IMR-90 (cell line): ENCODE data around the gene TOMM40. TPM values are rescaled to one million over a fixed set of nuclear protein-coding genes. Genes with fewer than 3 reads are reported as not detected.
A peak's percentile ranks its signal among the peaks of the same experiment; 100 is the strongest.
"Not testable (repeated sequence)": the region's sequence is repeated elsewhere in the genome, so short reads cannot be mapped to it uniquely, and the experiment has no call there.

Source experiments
- ATAC-seq: fragments of 200-7000 bp; cut with Tn5 transposase; 2 replicates; pipeline ENCODE4 v1.9.1; 2020; ENCODE audit warnings: low read depth, mild to moderate bottlenecking, moderate library complexity
- BruUV-seq: library from RNA; stranded (reverse); fragments of 400-500 nt; replicated peaks from 2 replicates; lab custom pipeline; 2021; lab: Mats Ljungman, UMichigan
- CTCF ChIA-PET: fragments of 300-600 bp; formaldehyde crosslinking; extraction: SDS; loops from one replicate; lab custom pipeline; 2021; ENCODE audit warnings: antibody characterized with exemption; lab: Yijun Ruan, JAX
- POLR2A ChIA-PET: fragments of 300-600 bp; sonication (Branson Sonifier 250); formaldehyde crosslinking; loops from one replicate; lab custom pipeline; 2022; ENCODE audit warnings: antibody characterized with exemption; ENCODE audit not compliant: unreplicated experiment; lab: Charles Lee
- DNase-seq: peaks from one replicate; pipeline ENCODE4 v3.0.0; 2013
- H2AFZ ChIP-seq: replicated peaks from 2 replicates; pipeline ENCODE3; 2013; ENCODE audit warnings: low read length, mild to moderate bottlenecking; ENCODE audit not compliant: poor library complexity
- H2AK5ac ChIP-seq: 2 replicates; pipeline ENCODE4 v1.6.1; 2013; ENCODE audit warnings: low read depth, low read length, inconsistent platforms
- H2AK9ac ChIP-seq: replicated peaks from 2 replicates; pipeline ENCODE3; 2013; ENCODE audit warnings: mild to moderate bottlenecking, low read depth, low read length, moderate library complexity; ENCODE audit not compliant: poor library complexity
- H2BK120ac ChIP-seq: 2 replicates; pipeline ENCODE4 v1.6.1; 2013; ENCODE audit warnings: low read depth, low read length, inconsistent platforms
- H2BK15ac ChIP-seq: 3 replicates; pipeline ENCODE4 v1.6.1; 2013; ENCODE audit warnings: low read depth, low read length, inconsistent platforms
- H2BK20ac ChIP-seq: 2 replicates; pipeline ENCODE4 v1.6.1; 2013; ENCODE audit warnings: low read depth, mild to moderate bottlenecking, inconsistent platforms, low read length, moderate library complexity
- H2BK5ac ChIP-seq: 2 replicates; pipeline ENCODE4 v1.6.1; 2013; ENCODE audit warnings: mild to moderate bottlenecking, low read depth, low read length, inconsistent platforms; ENCODE audit not compliant: poor library complexity, severe bottlenecking
- H3K14ac ChIP-seq: replicated peaks from 2 replicates; pipeline ENCODE4 v1.6.1; 2013; ENCODE audit warnings: low read depth, low read length, inconsistent platforms
- H3K18ac ChIP-seq: 2 replicates; pipeline ENCODE4 v1.6.1; 2013; ENCODE audit warnings: low read depth, low read length, control low read depth
- H3K23ac ChIP-seq: 2 replicates; pipeline ENCODE4 v1.6.1; 2013; ENCODE audit warnings: low read depth, low read length, inconsistent platforms
- H3K27ac ChIP-seq: 2 replicates; pipeline ENCODE4 v1.5.1; 2013; ENCODE audit warnings: mild to moderate bottlenecking, control low read depth, low read length; ENCODE audit not compliant: insufficient read depth
- H3K27me3 ChIP-seq: 2 replicates; pipeline ENCODE4 v1.6.1; 2013; ENCODE audit warnings: low read length; ENCODE audit not compliant: control insufficient read depth, insufficient read depth
- H3K36me3 ChIP-seq: 2 replicates; pipeline ENCODE4 v1.6.1; 2013; ENCODE audit warnings: low read length, mixed read lengths; ENCODE audit not compliant: control insufficient read depth, insufficient read depth
- H3K4ac ChIP-seq: 2 replicates; pipeline ENCODE4 v1.6.1; 2013; ENCODE audit warnings: low read depth, low read length, inconsistent platforms
- H3K4me1 ChIP-seq: 2 replicates; pipeline ENCODE4 v1.6.1; 2013; ENCODE audit warnings: low read length, mixed read lengths; ENCODE audit not compliant: control insufficient read depth, insufficient read depth
- H3K4me2 ChIP-seq: 2 replicates; pipeline ENCODE4 v1.6.1; 2013; ENCODE audit warnings: low read depth, mild to moderate bottlenecking, control low read depth, low read length, moderate library complexity
- H3K4me3 ChIP-seq: 2 replicates; pipeline ENCODE4 v1.5.1; 2013; ENCODE audit warnings: low read depth, mild to moderate bottlenecking, control low read depth, low read length, moderate library complexity; ENCODE audit not compliant: insufficient read depth
- H3K56ac ChIP-seq: 2 replicates; pipeline ENCODE4 v1.6.1; 2013; ENCODE audit warnings: low read length, inconsistent platforms; ENCODE audit not compliant: insufficient read depth; ENCODE audit errors: extremely low read depth
- H3K79me1 ChIP-seq, 2 experiments: 2 replicates each; pipeline ENCODE4 v1.6.1; 2013; ENCODE audit warnings: low read length in 2 of 2, inconsistent platforms in 1 of 2, low read depth in 1 of 2
- H3K9ac ChIP-seq: 2 replicates; pipeline ENCODE4 v1.6.1; 2013; ENCODE audit warnings: low read depth, low read length, control low read depth
- H3K9me1 ChIP-seq: 2 replicates; pipeline ENCODE4 v1.6.1; 2013; ENCODE audit warnings: low read length, inconsistent platforms; ENCODE audit not compliant: insufficient read depth
- H3K9me3 ChIP-seq: 2 replicates; pipeline ENCODE4 v1.6.1; 2013; ENCODE audit warnings: low read length; ENCODE audit not compliant: control insufficient read depth, insufficient read depth
- H4K20me1 ChIP-seq: 2 replicates; pipeline ENCODE4 v1.6.1; 2013; ENCODE audit warnings: low read length, inconsistent platforms; ENCODE audit not compliant: insufficient read depth
- H4K5ac ChIP-seq: 2 replicates; pipeline ENCODE4 v1.6.1; 2013; ENCODE audit warnings: mild to moderate bottlenecking, low read depth, low read length, control low read depth
- H4K8ac ChIP-seq, 2 experiments: 2 replicates each; pipeline ENCODE4 v1.6.1; 2013; ENCODE audit warnings: low read depth in 2 of 2, low read length in 2 of 2, control low read depth in 1 of 2, inconsistent platforms in 1 of 2
- H4K91ac ChIP-seq: 2 replicates; pipeline ENCODE4 v1.6.1; 2013; ENCODE audit warnings: low read depth, low read length, inconsistent platforms; ENCODE audit not compliant: insufficient read depth
- CEBPB ChIP-seq: IDR thresholded peaks from 2 replicates; pipeline ENCODE4 v1.6.1; 2012; ENCODE audit warnings: low read depth, low read length, improper control_type of control experiment
- CTCF ChIP-seq: conservative IDR thresholded peaks from 2 replicates; pipeline ENCODE4 v1.5.1; 2012; ENCODE audit warnings: mild to moderate bottlenecking, low read depth, low read length, improper control_type of control experiment
- WGBS, 2 experiments: methylation state at CpG; one replicate each; pipeline versions ENCODE4 v1.1.5 to v1.1.7; 2013; ENCODE audit warnings: missing lambda C conversion rate in 2 of 2; ENCODE audit not compliant: insufficient read length in 1 of 2; ENCODE audit errors: extremely low coverage in 2 of 2; 5-methylcytosine and 5-hydroxymethylcytosine counted together
- dilution Hi-C: fragments of 300-500 bp; cut with HindIII; formaldehyde crosslinking; loops from one replicate; pipeline ENCODE4 v1.14.3; 2018; ENCODE audit warnings: low sequenced_read_pairs; ENCODE audit not compliant: unreplicated experiment
- in situ Hi-C: fragments of 300-500 bp; cut with MboI; formaldehyde crosslinking; loops from 3 replicates; pipeline ENCODE4 v1.14.3; 2019; ENCODE audit warnings: low sequenced_read_pairs, inconsistent platforms, mixed read lengths
- intact Hi-C: fragments of 100-400 bp; cut with micrococcal nuclease; formaldehyde crosslinking; loops from 2 replicates; pipeline ENCODE4 v1.10.0; 2022
- polyA plus RNA-seq, 3 experiments: library from polyadenylated mRNA; depleted of rRNA; stranded (reverse); fragments of >200 nt; gene quantifications; 2 replicates each; pipeline ENCODE4 v1.2.3, GENCODE V29; 2012; ENCODE audit warnings: low replicate concordance in 1 of 3
- total RNA-seq: library from RNA; depleted of rRNA; stranded (reverse); fragments of >200 nt; gene quantifications from 2 replicates; pipeline ENCODE4 v1.2.3, GENCODE V29; 2012

The TOMM40 gene
- total and polyA plus RNA-seq, 2 of the 4 experiments (the other 2 are of a cell fraction), result 54.8 to 62.6 TPM

DNA sequence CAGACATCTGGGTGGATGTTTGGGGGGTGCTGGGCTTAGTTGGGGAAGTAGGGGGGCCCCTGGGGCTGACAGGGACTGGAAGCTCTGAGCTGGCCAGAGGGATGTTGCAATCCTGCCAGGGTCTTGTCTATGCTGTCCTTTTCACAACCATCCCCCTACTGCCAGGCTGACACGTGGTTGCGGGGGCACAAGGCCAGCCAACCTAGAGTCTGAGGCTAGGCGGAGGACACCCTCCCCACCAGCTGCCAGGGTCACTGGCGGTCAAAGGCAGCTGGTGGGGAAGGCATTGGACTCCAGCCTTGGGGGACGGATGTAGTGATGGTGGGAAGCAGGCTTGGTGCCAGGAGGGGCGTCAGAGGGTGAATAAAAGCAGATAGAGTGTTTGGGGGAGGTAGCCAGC is 21.8 kb downstream of the TOMM40 start:
- no peak overlapping the region for H4K91ac ChIP-seq
- no peak overlapping the region for H3K4me3 ChIP-seq
- no peak overlapping the region for H3K56ac ChIP-seq
- H3K14ac ChIP-seq, result no peak overlapping the region
- TF ChIP-seq CTCF (no peak), CEBPB (peak; percentile 50)
- no peak overlapping the region for H2BK20ac ChIP-seq
- intact Hi-C loops, result no loop called here
- H3K9ac ChIP-seq, result no peak overlapping the region
- H3K79me1 ChIP-seq, result no peaks in the 10 kb centered on the region
- peak overlapping the region; percentile 15; the same call in 1 of the 2 replicates for H2BK120ac ChIP-seq
- H3K23ac ChIP-seq, result no peak overlapping the region
- 0 out of 4 replicates have a peak overlapping the region, but pooled peaks of 1 of the 2 experiments have one; percentile 33 for H4K8ac ChIP-seq
- H3K4ac ChIP-seq, result no peak overlapping the region
- H3K9me3 ChIP-seq, result no peaks in the 10 kb centered on the region
- H2BK5ac ChIP-seq, result no peak overlapping the region
- DNase-seq (no peak), ATAC-seq (no peak)
- no peak overlapping the region for H2AK9ac ChIP-seq
- no peak overlapping the region for H2AFZ ChIP-seq
- 11% methylated on average over 3 of the region's 6 CpGs; no CpG with 5 or more reads in 1 of the 2 experiments for WGBS, 2 experiments
- peaks cover 12% of the 10 kb centered on the region for H3K4me1 ChIP-seq
- dilution Hi-C loops, result no loop called here
- BruUV-seq, result no TSS peak
- CTCF ChIA-PET, result no interaction called here
- no peak overlapping the region for H3K27ac ChIP-seq
- H4K5ac ChIP-seq, result no peak overlapping the region
- H3K18ac ChIP-seq, result no peak overlapping the region
- in situ Hi-C loops, result loop anchor here (5.0 kb wide), 1 partner anchor 39 kb away; no protein-coding TSS in a partner anchor
- no peaks in the 10 kb centered on the region for H3K36me3 ChIP-seq
- peaks cover 4% of the 10 kb centered on the region; the same call in 1 of the 2 replicates for H3K9me1 ChIP-seq
- no peak overlapping the region for H3K4me2 ChIP-seq
- no peaks in the 10 kb centered on the region; the same call in 1 of the 2 replicates for H4K20me1 ChIP-seq
- H3K27me3 ChIP-seq, result no peaks in the 10 kb centered on the region
- POLR2A ChIA-PET, result no interaction called here
- 0 out of 3 replicates have a peak overlapping the region, but pooled peaks have one; percentile 17 for H2BK15ac ChIP-seq
- no peak overlapping the region for H2AK5ac ChIP-seq

- H3K9ac ChIP-seq, H3K9me3 ChIP-seq, H4K5ac ChIP-seq, H3K4me2 ChIP-seq, POLR2A ChIA-PET, DNase-seq, H3K14ac ChIP-seq, CTCF ChIA-PET, H2BK120ac ChIP-seq, H2AK9ac ChIP-seq, H3K56ac ChIP-seq, H2BK20ac ChIP-seq, H3K4ac ChIP-seq, H4K91ac ChIP-seq, H3K36me3 ChIP-seq, H2BK15ac ChIP-seq, H3K23ac ChIP-seq, ATAC-seq, dilution Hi-C loops, H3K18ac ChIP-seq, intact Hi-C loops, H3K79me1 ChIP-seq, H3K27me3 ChIP-seq, BruUV-seq, H4K20me1 ChIP-seq, H3K9me1 ChIP-seq, H2BK5ac ChIP-seq, H3K27ac ChIP-seq, H3K4me3 ChIP-seq: not testable (repeated sequence)
- Histone ChIP-seq H2AFZ (peak overlapping the region; percentile 94), H4K8ac (peak overlapping the region; percentile 55 to 85; a peak in 2 of 4 replicates), H3K4me1 (peaks cover 12% of the 10 kb centered on the region), H2AK5ac (peak overlapping the region; percentile 85; the same call in 1 of the 2 replicates)
- 78% methylated on average over 8 of the region's 23 CpGs; no CpG with 5 or more reads in 1 of the 2 experiments for WGBS, 2 experiments
- in situ Hi-C loops, result loop anchor here (5.0 kb wide), 1 partner anchor 39 kb away; no protein-coding TSS in a partner anchor
Observed at GRCh38 chr19:44913512-44914432, 22.7 kb downstream of the TOMM40 start.
